A549 (cell line): ENCODE measurements around the gene KRT77. TPM values are rescaled to one million over a fixed set of nuclear protein-coding genes. Genes with fewer than 3 reads are reported as not detected.
A peak's percentile ranks its signal among the peaks of the same experiment; 100 is the strongest.

Source experiments
- ATAC-seq, 2 experiments: fragments of 200-7000 bp in 1 of 2; fragments of >200 bp in 1 of 2; cut with Nextera tagmentation in 1 of 2; cut with Tn5 transposase in 1 of 2; 3 replicates each; pipeline versions ENCODE4 v1.8.0 to v1.9.1; 2018 to 2020; ENCODE audit warnings: mild to moderate bottlenecking in 1 of 2, moderate library complexity in 1 of 2
- CTCF ChIA-PET: fragments of 300-600 bp; sonication (Branson Sonifier 250); formaldehyde crosslinking; extraction: SDS; loops from one replicate; lab custom pipeline; 2021; ENCODE audit warnings: antibody characterized with exemption, inconsistent platforms; lab: Yijun Ruan, JAX
- POLR2A ChIA-PET: fragments of 350-600 bp; formaldehyde crosslinking; extraction: SDS; loops from one replicate; lab custom pipeline; 2021; ENCODE audit warnings: antibody characterized with exemption, inconsistent platforms; lab: Yijun Ruan, JAX
- DNase-seq, 2 experiments: peaks; one replicate each; pipeline versions ENCODE4 v3.0.0 to v3.0.0-alpha.2; 2011 to 2016; ENCODE audit warnings: low read depth in 1 of 2, low spot score in 1 of 2
- FAIRE-seq: peaks from 2 replicates; lab custom pipeline; 2011; peaks lifted over from hg19 to GRCh38; lab: Jason Lieb, UNC
- H3K27ac ChIP-seq, 2 experiments: fragments of >200 bp; sonication (Bioruptor Twin); formaldehyde crosslinking; 3 replicates each; pipeline ENCODE4 v1.5.1; 2016 to 2017
- H3K4me1 ChIP-seq: fragments of >200 bp; sonication (Bioruptor Twin); formaldehyde crosslinking; 3 replicates; pipeline ENCODE4 v1.6.1; 2016
- H3K4me2 ChIP-seq: fragments of >200 bp; sonication (Bioruptor Twin); formaldehyde crosslinking; 3 replicates; pipeline ENCODE4 v1.6.1; 2016
- H3K4me3 ChIP-seq: fragments of >200 bp; sonication (Bioruptor Twin); formaldehyde crosslinking; 3 replicates; pipeline ENCODE4 v1.5.1; 2016
- H3K9me3 ChIP-seq: fragments of >200 bp; sonication (Bioruptor Twin); formaldehyde crosslinking; 3 replicates; pipeline ENCODE4 v1.6.1; 2016
- CHD4 ChIP-seq: fragments of 200-600 bp; sonication (generic); IDR thresholded peaks from 2 replicates; pipeline ENCODE4 v1.6.1; 2016; ENCODE audit warnings: antibody characterized with exemption, mild to moderate bottlenecking, borderline replicate concordance
- EHF ChIP-seq: fragments of 250-450 bp; sonication (Bioruptor Pico); IDR thresholded peaks from 2 replicates; pipeline ENCODE4 v1.5.0; 2020; ENCODE audit warnings: mild to moderate bottlenecking
- EHMT2 ChIP-seq: fragments of 200-600 bp; sonication (generic); IDR thresholded peaks from 2 replicates; pipeline ENCODE4 v1.6.1; 2016; ENCODE audit warnings: antibody characterized with exemption, low read depth, mild to moderate bottlenecking, moderate library complexity
- FOSB ChIP-seq: fragments of 250-450 bp; sonication (Bioruptor Pico); IDR thresholded peaks from 2 replicates; pipeline ENCODE4 v1.5.0; 2020; ENCODE audit warnings: mild to moderate bottlenecking, moderate library complexity
- FOXS1 ChIP-seq: fragments of 250-450 bp; sonication (Bioruptor Pico); IDR thresholded peaks from 2 replicates; pipeline ENCODE4 v1.5.0; 2020; ENCODE audit warnings: mild to moderate bottlenecking, moderate library complexity
- HOXA7 ChIP-seq: fragments of 250-450 bp; sonication (Bioruptor Pico); IDR thresholded peaks from 2 replicates; pipeline ENCODE4 v1.5.0; 2020; ENCODE audit warnings: mild to moderate bottlenecking, moderate library complexity
- JUNB ChIP-seq: fragments of >200 bp; sonication (Bioruptor Twin); formaldehyde crosslinking; IDR thresholded peaks from 2 replicates; pipeline ENCODE4 v1.6.1; 2016
- KDM5A ChIP-seq: fragments of 200-600 bp; sonication (generic); IDR thresholded peaks from 2 replicates; pipeline ENCODE4 v1.6.1; 2016; ENCODE audit warnings: antibody characterized with exemption, mild to moderate bottlenecking
- MAZ ChIP-seq: fragments of 150-350 bp; IDR thresholded peaks from 2 replicates; pipeline ENCODE4 v1.6.1; 2014; ENCODE audit warnings: antibody characterized with exemption, low read depth, low read length, borderline replicate concordance
- MYC ChIP-seq: IDR thresholded peaks from 2 replicates; pipeline ENCODE4 v1.6.1; 2012; ENCODE audit warnings: mild to moderate bottlenecking, inconsistent platforms, low read length, improper control_type of control experiment, borderline replicate concordance
- NPAS2 ChIP-seq: fragments of 250-450 bp; sonication (Bioruptor Pico); IDR thresholded peaks from 2 replicates; pipeline ENCODE4 v1.8.0; 2022; ENCODE audit warnings: mild to moderate bottlenecking, moderate library complexity, borderline replicate concordance
- POLR2AphosphoS2 ChIP-seq: conservative IDR thresholded peaks from 2 replicates; pipeline ENCODE4 v1.6.1; 2012; ENCODE audit warnings: low read length, improper control_type of control experiment, inconsistent platforms
- RAD21 ChIP-seq, 2 experiments: fragments of >200 bp in 1 of 2; sonication (Bioruptor Twin) in 1 of 2; formaldehyde crosslinking in 1 of 2; IDR thresholded peaks in 1 of 2; conservative IDR thresholded peaks in 1 of 2; 2 replicates in 1 of 2; 3 replicates in 1 of 2; pipeline ENCODE4 v1.6.1; 2012 to 2018; ENCODE audit warnings: inconsistent platforms in 1 of 2
- RFX5 ChIP-seq: fragments of 450-650 bp; IDR thresholded peaks from 2 replicates; pipeline ENCODE4 v1.7.1; 2014; ENCODE audit warnings: antibody characterized with exemption, mild to moderate bottlenecking, moderate library complexity
- RNF2 ChIP-seq: fragments of 200-600 bp; sonication (generic); IDR thresholded peaks from 2 replicates; pipeline ENCODE4 v1.6.1; 2016; ENCODE audit warnings: low read depth, mild to moderate bottlenecking, antibody characterized with exemption, moderate library complexity, borderline replicate concordance
- SMC3 ChIP-seq: fragments of >200 bp; sonication (Bioruptor Twin); formaldehyde crosslinking; IDR thresholded peaks from 3 replicates; pipeline ENCODE4 v1.6.1; 2018; ENCODE audit warnings: inconsistent platforms
- TP53 ChIP-seq: fragments of 250-450 bp; sonication (Bioruptor Pico); IDR thresholded peaks from 2 replicates; pipeline ENCODE4 v1.5.0; 2021; ENCODE audit warnings: mild to moderate bottlenecking, moderate library complexity
- ZNF302 ChIP-seq: fragments of 250-450 bp; sonication (Bioruptor Pico); IDR thresholded peaks from 2 replicates; pipeline ENCODE4 v1.9.0; 2021; ENCODE audit warnings: inconsistent platforms, mild to moderate bottlenecking, moderate library complexity
- WGBS: methylation state at CpG from one replicate; pipeline ENCODE4 v1.1.6; 2017; ENCODE audit errors: missing lambda C conversion rate; 5-methylcytosine and 5-hydroxymethylcytosine counted together
- polyA plus RNA-seq, 4 experiments: library from polyadenylated mRNA; depleted of rRNA in 3 of 4; stranded (reverse); fragments of >200 nt; fragmentation: RNase III in 1 of 4; extraction: RNeasy Plus Mini Kit Qiagen cat#74134 plus additional on column Dnase treatment in 1 of 4; gene quantifications; 2 replicates in 3 of 4; 3 replicates in 1 of 4; pipeline ENCODE4 v1.2.3, GENCODE V29; 2011 to 2017
- TF ChIP-seq, protein P1 (sequence below): fragments of >200 bp; sonication (Bioruptor Twin); formaldehyde crosslinking; IDR thresholded peaks from 3 replicates; pipeline ENCODE4 v1.5.1; 2016
- TF ChIP-seq, protein P2 (sequence below): fragments of 250-450 bp; sonication (Bioruptor Pico); IDR thresholded peaks from 2 replicates; pipeline ENCODE4 v1.5.0; 2020; ENCODE audit warnings: low read depth, mild to moderate bottlenecking, moderate library complexity
- TF ChIP-seq, protein P3 (sequence below): fragments of 200-600 bp; sonication (generic); IDR thresholded peaks from 2 replicates; pipeline ENCODE4 v1.6.1; 2016; ENCODE audit warnings: antibody characterized with exemption, mild to moderate bottlenecking, moderate library complexity
- TF ChIP-seq, protein P4 (sequence below): fragments of 450-650 bp; IDR thresholded peaks from 2 replicates; pipeline ENCODE4 v1.6.1; 2014; ENCODE audit warnings: antibody characterized with exemption
- TF ChIP-seq, protein P5 (sequence below): IDR thresholded peaks from 2 replicates; pipeline ENCODE4 v1.6.1; 2012; ENCODE audit warnings: low read depth, borderline replicate concordance

Gene KRT77
- polyA plus RNA-seq, 2 of the 4 experiments (the other 2 are of a cell fraction) = 0.03 TPM; not detected in 1

DNA sequence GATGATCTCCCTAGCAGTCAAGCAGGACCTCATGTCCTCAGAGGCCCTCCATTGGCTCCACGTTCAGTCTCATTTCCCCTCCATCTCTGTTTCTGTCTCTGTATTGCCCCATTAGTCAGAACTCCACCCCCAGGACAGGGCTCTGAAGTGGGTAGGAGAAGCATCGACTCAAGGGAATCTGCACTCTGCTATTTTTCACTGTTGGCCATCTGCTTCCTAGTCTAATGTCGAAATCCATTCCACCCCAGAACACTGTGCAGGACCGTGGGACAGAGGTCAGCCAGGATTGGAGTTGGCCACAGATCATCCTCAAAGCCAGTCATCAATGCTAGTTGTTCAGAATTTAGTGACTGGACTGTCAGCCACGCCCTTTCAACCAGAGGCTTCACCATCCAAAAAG is 10.1 kb downstream of the KRT77 start:
- H3K9me3 ChIP-seq = no peaks in the 10 kb centered on the region
- H3K27ac ChIP-seq = no peak overlapping the region
- 33% methylated on average over 5 of the region's 5 CpGs for WGBS
- no peak for DNase-seq
- TF ChIP-seq RNF2 (no peak), ZNF302 (CRISPR knock-in tag) (no peak), KDM5A (no peak), JUNB (no peak)
- TF ChIP-seq, protein P1, sequence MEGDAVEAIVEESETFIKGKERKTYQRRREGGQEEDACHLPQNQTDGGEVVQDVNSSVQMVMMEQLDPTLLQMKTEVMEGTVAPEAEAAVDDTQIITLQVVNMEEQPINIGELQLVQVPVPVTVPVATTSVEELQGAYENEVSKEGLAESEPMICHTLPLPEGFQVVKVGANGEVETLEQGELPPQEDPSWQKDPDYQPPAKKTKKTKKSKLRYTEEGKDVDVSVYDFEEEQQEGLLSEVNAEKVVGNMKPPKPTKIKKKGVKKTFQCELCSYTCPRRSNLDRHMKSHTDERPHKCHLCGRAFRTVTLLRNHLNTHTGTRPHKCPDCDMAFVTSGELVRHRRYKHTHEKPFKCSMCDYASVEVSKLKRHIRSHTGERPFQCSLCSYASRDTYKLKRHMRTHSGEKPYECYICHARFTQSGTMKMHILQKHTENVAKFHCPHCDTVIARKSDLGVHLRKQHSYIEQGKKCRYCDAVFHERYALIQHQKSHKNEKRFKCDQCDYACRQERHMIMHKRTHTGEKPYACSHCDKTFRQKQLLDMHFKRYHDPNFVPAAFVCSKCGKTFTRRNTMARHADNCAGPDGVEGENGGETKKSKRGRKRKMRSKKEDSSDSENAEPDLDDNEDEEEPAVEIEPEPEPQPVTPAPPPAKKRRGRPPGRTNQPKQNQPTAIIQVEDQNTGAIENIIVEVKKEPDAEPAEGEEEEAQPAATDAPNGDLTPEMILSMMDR = no peak
- TF ChIP-seq, all 56 proteins: peak for 0
- Histone ChIP-seq H3K4me1 (no peaks in the 10 kb centered on the region), H3K4me3 (no peak overlapping the region), H3K4me2 (no peak overlapping the region)
- ChIA-PET CTCF (interaction anchor here (2.3 kb wide), 1 partner anchor 172 kb away, joined by 9 read pairs; no protein-coding TSS in a partner anchor), POLR2A (no interaction called here)
- FAIRE-seq (no peak), ATAC-seq (no peak)

DNA sequence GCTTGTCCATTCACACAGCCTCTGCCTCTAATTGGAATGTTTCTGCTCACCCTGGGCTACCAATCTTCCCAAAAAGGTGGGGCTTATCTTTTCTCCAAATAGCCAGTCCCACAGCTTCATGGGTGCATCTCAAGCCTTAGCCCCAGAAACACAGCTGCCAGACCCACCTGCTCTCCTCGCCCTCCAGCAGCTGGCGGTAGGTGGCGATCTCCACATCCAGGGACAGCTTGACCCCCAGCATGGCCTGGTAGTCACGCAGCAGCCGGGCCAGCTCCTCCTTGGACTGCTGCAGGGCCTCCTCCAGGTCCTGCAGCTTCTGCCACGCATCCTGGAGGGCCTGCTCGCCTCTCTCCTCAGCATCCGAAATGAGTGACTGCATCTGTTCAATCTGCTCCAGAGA is 11.1 kb downstream of the KRT77 start:
- Histone ChIP-seq H3K4me3 (no peak overlapping the region), H3K4me2 (no peak overlapping the region), H3K4me1 (no peaks in the 10 kb centered on the region), H3K9me3 (no peaks in the 10 kb centered on the region), H3K27ac (no peak overlapping the region)
- 64% methylated on average over 8 of the region's 8 CpGs for WGBS
- peak; percentile 30 to 81; a peak in 4 of 6 replicates for ATAC-seq
- POLR2A ChIA-PET = no interaction called here
- no peak for FAIRE-seq
- CTCF ChIA-PET = interaction anchor here (0.9 to 2.3 kb wide), 3 partner anchors 173 to 609 kb away, joined by 3 to 9 read pairs (median 3); no protein-coding TSS in a partner anchor
- TF ChIP-seq, protein P1 = peak; percentile 18; the same call in 2 of the 3 replicates
- TF ChIP-seq KDM5A (no peak), NPAS2 (CRISPR knock-in tag) (no peak), RAD21 (conservative IDR thresholded peaks at IDR 0.05 in 1 of 2, IDR thresholded peaks at IDR 0.05 in 1 of 2) (peak in 1 of 2 experiments; percentile 51; a peak in 2 of 5 replicates), TP53 (CRISPR knock-in tag) (no peak), SMC3 (peak; percentile 31; the same call in 1 of the 3 replicates)
- TF ChIP-seq, protein P2, sequence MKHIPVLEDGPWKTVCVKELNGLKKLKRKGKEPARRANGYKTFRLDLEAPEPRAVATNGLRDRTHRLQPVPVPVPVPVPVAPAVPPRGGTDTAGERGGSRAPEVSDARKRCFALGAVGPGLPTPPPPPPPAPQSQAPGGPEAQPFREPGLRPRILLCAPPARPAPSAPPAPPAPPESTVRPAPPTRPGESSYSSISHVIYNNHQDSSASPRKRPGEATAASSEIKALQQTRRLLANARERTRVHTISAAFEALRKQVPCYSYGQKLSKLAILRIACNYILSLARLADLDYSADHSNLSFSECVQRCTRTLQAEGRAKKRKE = no peak
- peak in 1 of 2 experiments; percentile 36 for DNase-seq

DNA sequence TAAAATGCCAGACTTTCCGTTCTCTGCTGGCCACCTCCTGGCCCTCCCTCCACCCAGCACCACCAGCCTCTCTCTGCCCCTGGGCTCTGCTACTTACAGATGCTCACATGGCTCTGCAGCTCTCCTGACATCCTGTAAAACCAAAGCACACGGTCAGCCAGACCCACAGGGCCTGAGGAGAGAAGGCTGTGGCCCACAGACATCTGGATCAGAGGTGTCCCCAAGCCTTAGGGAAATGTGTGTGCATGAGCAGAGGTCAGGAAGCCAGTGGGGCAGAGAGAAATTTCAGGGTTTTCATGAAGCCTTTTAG is 11.5 kb downstream of the KRT77 start:
- Histone ChIP-seq H3K4me2 (no peak overlapping the region), H3K27ac (no peak overlapping the region), H3K4me3 (no peak overlapping the region), H3K4me1 (no peaks in the 10 kb centered on the region), H3K9me3 (no peaks in the 10 kb centered on the region)
- FAIRE-seq (no peak), DNase-seq (no peak), ATAC-seq (no peak)
- CTCF ChIA-PET = interaction anchor here (2.3 kb wide), 1 partner anchor 173 kb away, joined by 9 read pairs; no protein-coding TSS in a partner anchor
- POLR2A ChIA-PET = no interaction called here
- WGBS = 63% methylated on average over 2 of the region's 2 CpGs
- TF ChIP-seq, protein P3, sequence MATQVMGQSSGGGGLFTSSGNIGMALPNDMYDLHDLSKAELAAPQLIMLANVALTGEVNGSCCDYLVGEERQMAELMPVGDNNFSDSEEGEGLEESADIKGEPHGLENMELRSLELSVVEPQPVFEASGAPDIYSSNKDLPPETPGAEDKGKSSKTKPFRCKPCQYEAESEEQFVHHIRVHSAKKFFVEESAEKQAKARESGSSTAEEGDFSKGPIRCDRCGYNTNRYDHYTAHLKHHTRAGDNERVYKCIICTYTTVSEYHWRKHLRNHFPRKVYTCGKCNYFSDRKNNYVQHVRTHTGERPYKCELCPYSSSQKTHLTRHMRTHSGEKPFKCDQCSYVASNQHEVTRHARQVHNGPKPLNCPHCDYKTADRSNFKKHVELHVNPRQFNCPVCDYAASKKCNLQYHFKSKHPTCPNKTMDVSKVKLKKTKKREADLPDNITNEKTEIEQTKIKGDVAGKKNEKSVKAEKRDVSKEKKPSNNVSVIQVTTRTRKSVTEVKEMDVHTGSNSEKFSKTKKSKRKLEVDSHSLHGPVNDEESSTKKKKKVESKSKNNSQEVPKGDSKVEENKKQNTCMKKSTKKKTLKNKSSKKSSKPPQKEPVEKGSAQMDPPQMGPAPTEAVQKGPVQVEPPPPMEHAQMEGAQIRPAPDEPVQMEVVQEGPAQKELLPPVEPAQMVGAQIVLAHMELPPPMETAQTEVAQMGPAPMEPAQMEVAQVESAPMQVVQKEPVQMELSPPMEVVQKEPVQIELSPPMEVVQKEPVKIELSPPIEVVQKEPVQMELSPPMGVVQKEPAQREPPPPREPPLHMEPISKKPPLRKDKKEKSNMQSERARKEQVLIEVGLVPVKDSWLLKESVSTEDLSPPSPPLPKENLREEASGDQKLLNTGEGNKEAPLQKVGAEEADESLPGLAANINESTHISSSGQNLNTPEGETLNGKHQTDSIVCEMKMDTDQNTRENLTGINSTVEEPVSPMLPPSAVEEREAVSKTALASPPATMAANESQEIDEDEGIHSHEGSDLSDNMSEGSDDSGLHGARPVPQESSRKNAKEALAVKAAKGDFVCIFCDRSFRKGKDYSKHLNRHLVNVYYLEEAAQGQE = no peak
- no peak for TF ChIP-seq FOSB
- no peak for TF ChIP-seq CHD4
- no peak for TF ChIP-seq HOXA7
- TF ChIP-seq, protein P4, sequence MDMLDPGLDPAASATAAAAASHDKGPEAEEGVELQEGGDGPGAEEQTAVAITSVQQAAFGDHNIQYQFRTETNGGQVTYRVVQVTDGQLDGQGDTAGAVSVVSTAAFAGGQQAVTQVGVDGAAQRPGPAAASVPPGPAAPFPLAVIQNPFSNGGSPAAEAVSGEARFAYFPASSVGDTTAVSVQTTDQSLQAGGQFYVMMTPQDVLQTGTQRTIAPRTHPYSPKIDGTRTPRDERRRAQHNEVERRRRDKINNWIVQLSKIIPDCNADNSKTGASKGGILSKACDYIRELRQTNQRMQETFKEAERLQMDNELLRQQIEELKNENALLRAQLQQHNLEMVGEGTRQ = no peak
- TF ChIP-seq, protein P5, sequence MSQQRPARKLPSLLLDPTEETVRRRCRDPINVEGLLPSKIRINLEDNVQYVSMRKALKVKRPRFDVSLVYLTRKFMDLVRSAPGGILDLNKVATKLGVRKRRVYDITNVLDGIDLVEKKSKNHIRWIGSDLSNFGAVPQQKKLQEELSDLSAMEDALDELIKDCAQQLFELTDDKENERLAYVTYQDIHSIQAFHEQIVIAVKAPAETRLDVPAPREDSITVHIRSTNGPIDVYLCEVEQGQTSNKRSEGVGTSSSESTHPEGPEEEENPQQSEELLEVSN = no peak
- TF ChIP-seq MAZ = no peak
- no peak for TF ChIP-seq FOXS1 (CRISPR knock-in tag)
- TF ChIP-seq MYC = no peak
- TF ChIP-seq ZNF302 (CRISPR knock-in tag) = no peak
- no peak for TF ChIP-seq EHF
- TF ChIP-seq EHMT2 = no peak
- TF ChIP-seq POLR2AphosphoS2 = no peak
- no peak for TF ChIP-seq RFX5
